Peyer's patch (tissue), 4 donors: ENCODE data around the gene CAND2. TPM values are rescaled to one million over a fixed set of nuclear protein-coding genes. Genes with fewer than 3 reads are reported as not detected.

Experiments used
- DNase-seq, 3 donors: peaks; one replicate each; pipeline ENCODE4 v3.0.0-alpha.2; 2017 to 2019
- H3K27ac ChIP-seq, 4 donors: fragments of 200-600 bp; sonication (generic); one replicate each; pipeline ENCODE4 v1.5.1; 2016 to 2019
- H3K27me3 ChIP-seq, 2 donors: fragments of 200-600 bp; sonication (generic); one replicate each; pipeline ENCODE4 v1.5.1; 2019
- H3K36me3 ChIP-seq, 3 donors: fragments of 200-600 bp; sonication (generic); one replicate each; pipeline ENCODE4 v1.5.1; 2016 to 2019
- H3K4me1 ChIP-seq, 4 donors: fragments of 200-600 bp; sonication (generic); one replicate each; pipeline ENCODE4 v1.5.1; 2016 to 2019
- H3K4me3 ChIP-seq, 4 donors: fragments of 200-600 bp; sonication (generic); 1 replicate in 3 of 4; 2 replicates in 1 of 4; pipeline ENCODE4 v1.5.1; 2016 to 2019; ENCODE audit warnings: mild to moderate bottlenecking in 1 of 4
- H3K9me3 ChIP-seq, 4 donors: fragments of 200-600 bp; sonication (generic); one replicate each; pipeline ENCODE4 v1.5.1; 2016 to 2019; ENCODE audit warnings: mild to moderate bottlenecking in 1 of 4
- POLR2A ChIP-seq, 2 donors: fragments of 450-650 bp; IDR thresholded peaks; one replicate each; pipeline ENCODE4 v1.5.1; 2017; ENCODE audit warnings: antibody characterized with exemption in 2 of 2, mild to moderate bottlenecking in 2 of 2, moderate library complexity in 2 of 2
- total RNA-seq, 4 donors: library from RNA; depleted of rRNA; stranded (reverse); fragments of >200 nt; gene quantifications; one replicate each; pipeline ENCODE4 v1.1.0, GENCODE V29; 2016
- TF ChIP-seq, protein P1 (sequence below), 6 experiments: fragments of 450-650 bp in 4 of 6; fragments of 200-600 bp in 2 of 6; sonication (generic) in 1 of 6; IDR thresholded peaks; one replicate each; pipeline ENCODE4 v1.5.1; 2017 to 2019; ENCODE audit warnings: antibody characterized with exemption in 6 of 6, mild to moderate bottlenecking in 3 of 6, moderate library complexity in 1 of 6

Gene CAND2
- total RNA-seq, 4 donors from 2014 or later: 1.4 to 4.1 (median 2.1) TPM

GRCh38 chr3:12833222-12834161 is 37.0 kb downstream of the CAND2 start:
- no peak overlapping the region for H3K4me3 ChIP-seq
- no peak for DNase-seq
- no peaks in the 10 kb centered on the region for H3K27me3 ChIP-seq
- peaks cover 0 to 11% (median 0%) of the 10 kb centered on the region in 4 donors for H3K4me1 ChIP-seq
- H3K9me3 ChIP-seq: no peaks in the 10 kb centered on the region
- no peak overlapping the region for H3K27ac ChIP-seq
- TF ChIP-seq POLR2A (IDR thresholded peaks at IDR 0.05): no peak
- TF ChIP-seq, protein P1, sequence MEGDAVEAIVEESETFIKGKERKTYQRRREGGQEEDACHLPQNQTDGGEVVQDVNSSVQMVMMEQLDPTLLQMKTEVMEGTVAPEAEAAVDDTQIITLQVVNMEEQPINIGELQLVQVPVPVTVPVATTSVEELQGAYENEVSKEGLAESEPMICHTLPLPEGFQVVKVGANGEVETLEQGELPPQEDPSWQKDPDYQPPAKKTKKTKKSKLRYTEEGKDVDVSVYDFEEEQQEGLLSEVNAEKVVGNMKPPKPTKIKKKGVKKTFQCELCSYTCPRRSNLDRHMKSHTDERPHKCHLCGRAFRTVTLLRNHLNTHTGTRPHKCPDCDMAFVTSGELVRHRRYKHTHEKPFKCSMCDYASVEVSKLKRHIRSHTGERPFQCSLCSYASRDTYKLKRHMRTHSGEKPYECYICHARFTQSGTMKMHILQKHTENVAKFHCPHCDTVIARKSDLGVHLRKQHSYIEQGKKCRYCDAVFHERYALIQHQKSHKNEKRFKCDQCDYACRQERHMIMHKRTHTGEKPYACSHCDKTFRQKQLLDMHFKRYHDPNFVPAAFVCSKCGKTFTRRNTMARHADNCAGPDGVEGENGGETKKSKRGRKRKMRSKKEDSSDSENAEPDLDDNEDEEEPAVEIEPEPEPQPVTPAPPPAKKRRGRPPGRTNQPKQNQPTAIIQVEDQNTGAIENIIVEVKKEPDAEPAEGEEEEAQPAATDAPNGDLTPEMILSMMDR (IDR thresholded peaks at IDR 0.05): no peak
- H3K36me3 ChIP-seq: peaks cover 0 to 80% (median 0%) of the 10 kb centered on the region in 3 donors

- Histone ChIP-seq H3K36me3 (peaks cover 0 to 94% (median 0%) of the 10 kb centered on the region in 3 donors), H3K4me1 (peaks cover 0 to 28% (median 2%) of the 10 kb centered on the region in 4 donors), H3K9me3 (no peaks in the 10 kb centered on the region), H3K4me3 (no peak overlapping the region), H3K27me3 (no peaks in the 10 kb centered on the region), H3K27ac (no peak overlapping the region)
- TF ChIP-seq POLR2A (IDR thresholded peaks at IDR 0.05): no peak
- TF ChIP-seq, protein P1 (IDR thresholded peaks at IDR 0.05): no peak
- no peak for DNase-seq
These were observed 38.7 kb downstream of the CAND2 start for GRCh38 chr3:12835052-12835665.

DNA sequence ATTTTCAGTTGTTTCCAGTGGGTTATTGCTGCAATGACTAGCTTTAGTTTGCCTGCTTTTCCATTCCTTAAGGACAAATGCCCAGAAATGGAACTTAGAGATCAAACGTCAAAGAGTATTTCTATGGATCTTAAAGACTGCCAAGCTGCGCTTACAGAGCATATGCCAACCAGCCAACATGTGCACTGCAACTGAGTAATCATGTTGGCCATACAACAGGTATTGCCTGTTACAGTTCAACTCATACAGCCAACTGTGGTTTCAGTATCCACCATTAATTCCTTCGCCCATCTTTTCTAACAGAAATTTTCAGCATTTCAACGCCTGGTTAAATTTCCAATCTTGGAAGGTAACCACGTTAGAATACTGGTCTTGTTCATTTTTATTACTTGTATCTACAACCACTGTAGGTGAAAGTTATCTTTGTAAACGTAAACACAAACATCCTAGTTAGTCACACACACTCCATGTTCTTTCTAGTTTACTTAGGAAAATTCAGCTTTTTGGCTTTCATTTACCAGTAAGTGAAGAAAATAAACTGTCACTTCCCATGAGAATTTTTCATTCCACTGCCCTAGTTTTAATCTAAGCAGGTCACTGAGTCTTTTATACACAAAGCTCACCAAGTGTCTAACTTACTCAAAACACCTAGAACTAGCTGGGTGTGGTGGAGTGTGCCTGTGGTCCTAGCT is 41.0 kb downstream of the CAND2 start:
- H3K4me3 ChIP-seq: no peak overlapping the region
- peaks cover 0 to 73% (median 0%) of the 10 kb centered on the region in 3 donors for H3K36me3 ChIP-seq
- DNase-seq: no peak

DNA sequence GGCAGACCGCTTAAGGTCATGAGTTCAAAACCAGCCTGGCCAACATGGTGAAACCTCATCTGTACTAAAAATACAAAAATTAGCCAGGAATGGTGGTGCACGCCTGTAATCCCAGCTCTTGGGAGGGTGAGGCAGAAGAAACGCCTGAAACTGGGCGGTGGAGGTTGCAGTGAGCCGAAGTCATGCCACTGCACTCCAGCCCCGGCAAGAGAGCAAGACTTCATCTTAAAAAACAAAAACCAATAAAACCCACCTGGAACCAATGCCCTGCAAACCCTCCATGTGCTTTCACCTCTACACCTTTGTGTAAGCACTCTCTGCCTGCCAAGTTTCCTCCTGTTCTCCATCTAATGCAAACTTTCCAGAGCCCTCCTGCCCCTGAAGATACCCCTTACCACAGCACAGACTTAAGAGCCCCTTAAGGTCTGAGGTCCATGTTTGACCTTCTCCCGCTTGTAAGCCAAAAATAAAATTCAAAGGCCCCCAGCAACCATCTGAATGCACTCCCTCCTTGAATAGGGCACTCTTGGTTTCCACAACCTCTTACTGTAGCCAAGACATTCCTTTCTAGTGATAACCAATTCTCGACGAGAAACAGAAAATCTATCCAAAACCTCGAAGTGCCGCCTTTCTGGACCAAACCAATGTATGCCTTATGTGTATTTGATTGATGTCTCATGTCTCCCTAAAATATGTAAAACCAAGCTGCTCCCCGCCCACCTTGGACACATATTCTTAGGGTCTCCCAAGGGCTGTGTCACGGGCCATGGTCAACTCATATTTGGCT is 41.9 kb downstream of the CAND2 start:
- TF ChIP-seq POLR2A (IDR thresholded peaks at IDR 0.05): no peak
- TF ChIP-seq, protein P1 (IDR thresholded peaks at IDR 0.05): no peak
- DNase-seq: no peak
- Histone ChIP-seq H3K36me3 (peaks cover 0 to 64% (median 0%) of the 10 kb centered on the region in 3 donors), H3K4me3 (no peak overlapping the region), H3K9me3 (no peaks in the 10 kb centered on the region), H3K4me1 (peaks cover 0 to 32% (median 4%) of the 10 kb centered on the region in 4 donors), H3K27ac (no peak overlapping the region), H3K27me3 (no peaks in the 10 kb centered on the region)

More for the DNA sequence above, 41.0 kb downstream of the CAND2 start:
- Histone ChIP-seq H3K9me3 (no peaks in the 10 kb centered on the region), H3K27me3 (no peaks in the 10 kb centered on the region), H3K27ac (no peak overlapping the region), H3K4me1 (peaks cover 0 to 32% (median 4%) of the 10 kb centered on the region in 4 donors)
- TF ChIP-seq POLR2A (IDR thresholded peaks at IDR 0.05): no peak
- TF ChIP-seq, protein P1 (IDR thresholded peaks at IDR 0.05): no peak
